ENCODE measurements around the gene CREB3.

DNA sequence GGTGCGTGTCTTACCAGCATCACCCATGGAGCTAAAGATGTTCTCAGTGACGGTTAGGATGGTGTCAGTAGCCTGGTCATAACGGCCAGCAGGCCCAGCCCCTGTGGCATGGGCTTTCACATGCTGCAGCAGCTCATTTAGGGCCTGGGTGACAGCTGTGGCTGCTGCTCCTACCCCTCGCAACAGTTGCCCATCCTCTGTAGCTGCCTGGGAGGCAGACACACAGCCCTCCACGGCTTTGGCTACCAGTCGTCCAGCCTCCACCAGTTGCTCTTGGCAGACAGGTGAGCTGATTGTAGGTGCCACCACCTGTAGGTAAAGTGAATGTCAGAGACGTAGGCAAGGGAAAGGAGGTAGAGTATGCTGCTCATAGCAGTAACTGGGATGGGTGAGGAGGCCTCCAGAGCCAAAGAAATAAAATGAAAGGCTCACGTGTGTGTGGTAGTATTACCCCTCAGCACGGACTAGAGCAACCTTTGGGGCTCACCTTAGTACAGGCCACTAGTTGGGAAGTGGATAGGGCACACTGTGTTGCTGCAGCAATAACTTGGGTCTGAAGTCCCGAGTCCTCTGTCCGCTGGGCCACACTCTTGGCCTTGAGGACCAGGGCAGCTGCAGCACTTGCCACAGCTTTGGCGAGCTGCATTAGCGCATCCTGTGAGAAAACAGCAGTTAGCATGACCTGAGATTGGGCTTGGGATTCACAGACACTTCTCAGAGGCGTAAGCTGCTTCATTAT lies 15.2 kb upstream of the CREB3 start:
- TF ChIP-seq POLR2A (IDR thresholded peaks at IDR 0.05; ENCODE audit: low read length) (no peak), GATA1 (IDR thresholded peaks at IDR 0.05; ENCODE audit: low read depth, low read length) (no peak)
